Sigmoid colon (tissue), 4 donors: Measurements from ENCODE around the gene CCNYL1.

ENCODE experiments used
- POLR2A ChIP-seq, 2 donors: fragments of 450-650 bp; IDR thresholded peaks; one replicate each; pipeline ENCODE4 v1.6.1; 2016; ENCODE audit warnings: antibody characterized with exemption in 2 of 2, mild to moderate bottlenecking in 2 of 2, moderate library complexity in 2 of 2
- POLR2AphosphoS5 ChIP-seq, 4 donors: sonication (generic); formaldehyde crosslinking; IDR thresholded peaks; one replicate each; pipeline ENCODE4 v1.6.1; 2017; ENCODE audit warnings: antibody characterized with exemption in 4 of 4
- TF ChIP-seq, protein P1 (sequence below), 4 experiments: fragments of 450-650 bp in 3 of 4; fragments of 200-600 bp in 1 of 4; IDR thresholded peaks; one replicate each; pipeline ENCODE4 v1.5.1; 2016 to 2019; ENCODE audit warnings: antibody characterized with exemption in 4 of 4, mild to moderate bottlenecking in 3 of 4, moderate library complexity in 2 of 4

- TF ChIP-seq, protein P1, sequence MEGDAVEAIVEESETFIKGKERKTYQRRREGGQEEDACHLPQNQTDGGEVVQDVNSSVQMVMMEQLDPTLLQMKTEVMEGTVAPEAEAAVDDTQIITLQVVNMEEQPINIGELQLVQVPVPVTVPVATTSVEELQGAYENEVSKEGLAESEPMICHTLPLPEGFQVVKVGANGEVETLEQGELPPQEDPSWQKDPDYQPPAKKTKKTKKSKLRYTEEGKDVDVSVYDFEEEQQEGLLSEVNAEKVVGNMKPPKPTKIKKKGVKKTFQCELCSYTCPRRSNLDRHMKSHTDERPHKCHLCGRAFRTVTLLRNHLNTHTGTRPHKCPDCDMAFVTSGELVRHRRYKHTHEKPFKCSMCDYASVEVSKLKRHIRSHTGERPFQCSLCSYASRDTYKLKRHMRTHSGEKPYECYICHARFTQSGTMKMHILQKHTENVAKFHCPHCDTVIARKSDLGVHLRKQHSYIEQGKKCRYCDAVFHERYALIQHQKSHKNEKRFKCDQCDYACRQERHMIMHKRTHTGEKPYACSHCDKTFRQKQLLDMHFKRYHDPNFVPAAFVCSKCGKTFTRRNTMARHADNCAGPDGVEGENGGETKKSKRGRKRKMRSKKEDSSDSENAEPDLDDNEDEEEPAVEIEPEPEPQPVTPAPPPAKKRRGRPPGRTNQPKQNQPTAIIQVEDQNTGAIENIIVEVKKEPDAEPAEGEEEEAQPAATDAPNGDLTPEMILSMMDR (IDR thresholded peaks at IDR 0.05), result no peak
- TF ChIP-seq POLR2A (IDR thresholded peaks at IDR 0.05), result no peak
- no peak for TF ChIP-seq POLR2AphosphoS5 (IDR thresholded peaks at IDR 0.05)
Observed at GRCh38 chr2:207748993-207749392, 37.6 kb downstream of the CCNYL1 start.
